ENCODE measurements around the gene SUSD1.

- no peak for TF ChIP-seq EZH2phosphoT487 (IDR thresholded peaks at IDR 0.05; ENCODE audit: insufficient read depth, low read depth)
- no peak for TF ChIP-seq EZH2 (IDR thresholded peaks at IDR 0.05; ENCODE audit: insufficient read depth, poor library complexity, severe bottlenecking)
These were observed 77.1 kb downstream of the SUSD1 start for GRCh38 chr9:112097712-112098688.
